H54 (cell line): ENCODE measurements around the gene HLA-DOB.
"Not testable (repeated sequence)": the region's sequence is repeated elsewhere in the genome, so short reads cannot be mapped to it uniquely, and the experiment has no call there.

ENCODE experiments used
- DNase-seq: peaks from one replicate; pipeline ENCODE4 v3.0.0; 2011; ENCODE audit warnings: low spot score, mixed read lengths; ENCODE audit not compliant: insufficient read length
- FAIRE-seq: peaks from 3 replicates; lab custom pipeline; 2011; peaks lifted over from hg19 to GRCh38; lab: Jason Lieb, UNC
- POLR2A ChIP-seq: IDR thresholded peaks from 2 replicates; pipeline ENCODE4 v1.6.1; 2011; ENCODE audit warnings: low read depth, mild to moderate bottlenecking, low read length

HLA-DOB gene

DNA sequence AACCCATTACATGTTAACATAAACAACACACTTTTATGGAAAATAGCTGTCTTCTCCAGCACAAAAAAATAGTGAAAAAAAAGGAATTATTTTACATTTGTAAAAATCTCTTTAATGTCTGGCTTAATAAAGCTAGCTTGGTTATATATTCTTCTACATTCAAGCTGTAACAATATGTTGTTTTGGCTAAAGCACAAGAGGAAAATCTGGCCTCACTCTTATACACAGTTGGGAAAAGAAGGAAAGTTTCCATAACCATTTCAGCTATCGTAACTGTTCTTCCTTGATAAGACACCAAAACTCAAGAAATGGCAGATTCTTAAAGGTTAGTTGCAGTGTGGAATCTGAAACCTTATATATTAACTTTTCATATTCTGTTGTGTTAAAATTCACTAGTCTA is 7.6 kb downstream of the HLA-DOB start:
- FAIRE-seq = no peak
- DNase-seq = no peak
- no peak for TF ChIP-seq POLR2A

DNA sequence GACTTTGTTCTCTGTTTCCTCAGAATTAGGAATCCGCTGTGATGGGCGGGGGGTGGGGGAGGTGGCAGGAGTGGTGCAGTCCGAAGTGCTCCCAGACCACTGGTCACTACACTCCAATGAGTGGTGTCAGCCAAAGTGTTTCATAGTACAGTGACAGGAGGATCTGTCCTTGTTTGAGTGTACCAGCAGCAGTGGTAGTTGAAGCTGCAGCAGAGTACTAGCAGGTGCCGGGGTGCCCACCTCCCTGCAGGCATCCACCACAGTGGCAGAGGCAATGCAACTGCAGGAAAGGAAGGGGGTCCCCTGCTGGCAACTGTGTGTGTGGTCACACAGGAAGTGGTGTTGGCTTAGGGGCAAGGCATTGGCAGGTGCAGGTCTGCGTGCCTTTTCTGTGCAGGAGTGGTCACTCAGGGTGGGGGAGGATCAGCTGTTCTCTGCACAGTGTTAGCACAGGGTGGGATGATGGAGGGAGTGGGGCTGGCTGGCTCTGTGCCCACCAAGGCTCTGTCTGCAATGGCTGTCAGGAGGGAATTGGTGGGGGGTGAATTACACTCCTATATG is 9.7 kb downstream of the HLA-DOB start:
- FAIRE-seq = no peak
- no peak for DNase-seq
- TF ChIP-seq POLR2A = no peak

DNA sequence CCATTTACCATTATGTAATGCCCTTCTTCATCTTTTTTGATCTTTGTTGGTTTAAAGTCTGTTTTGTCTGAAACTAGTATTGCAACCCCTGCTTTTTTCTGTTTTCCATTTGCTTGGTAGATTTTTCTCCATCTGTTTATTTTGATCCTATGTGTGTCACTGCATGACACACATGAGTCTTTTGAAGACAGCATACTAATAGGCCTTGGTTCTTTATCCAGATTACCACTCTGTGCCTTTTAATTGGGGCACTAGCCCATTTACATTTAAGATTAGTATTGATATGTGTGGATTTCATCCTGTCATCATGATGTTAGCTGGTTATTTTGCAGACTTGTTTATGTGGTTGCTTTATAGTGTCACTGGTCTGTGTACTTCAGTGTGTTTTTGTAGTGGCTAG is 11.4 kb downstream of the HLA-DOB start:
- DNase-seq, FAIRE-seq: not testable (repeated sequence)

DNA sequence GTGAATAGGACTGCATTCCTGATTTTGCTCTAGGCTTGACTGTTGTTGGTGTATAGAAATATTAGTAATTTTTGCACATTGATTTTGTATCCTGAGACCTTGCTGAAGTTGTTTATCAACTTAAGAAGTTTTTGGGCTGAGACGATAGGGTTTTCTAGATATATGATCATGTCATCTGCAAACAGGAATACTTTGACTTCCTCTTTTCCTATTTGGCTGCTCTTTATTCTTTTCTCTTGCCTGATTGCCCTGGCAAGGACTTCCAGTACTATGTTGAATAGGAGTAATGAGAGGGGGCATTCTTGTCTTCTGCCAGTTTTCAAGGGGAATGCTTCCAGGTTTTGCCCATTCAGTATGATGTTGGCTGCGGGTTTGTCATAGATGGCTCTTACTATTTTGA is 13.4 kb downstream of the HLA-DOB start:
- TF ChIP-seq POLR2A = no peak
- DNase-seq = no peak
- no peak for FAIRE-seq

DNA sequence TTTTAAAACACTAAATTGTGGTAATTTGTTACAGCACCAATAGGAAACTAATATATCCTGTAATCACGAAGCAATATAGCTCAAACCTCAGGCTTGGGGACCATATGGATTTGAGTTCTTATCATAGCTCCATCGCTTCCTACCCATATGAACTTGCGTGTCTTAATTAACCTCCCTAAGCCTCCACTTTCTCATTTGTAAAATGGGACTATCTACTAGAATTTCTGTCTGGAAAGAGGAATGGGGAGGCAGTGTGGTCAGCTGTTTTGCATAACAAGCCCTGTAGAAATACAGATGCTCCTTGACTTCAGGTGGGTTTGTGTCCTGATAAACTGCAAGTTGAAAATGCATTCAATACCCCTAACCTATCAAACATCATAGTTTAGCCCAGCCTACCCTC is 17.1 kb downstream of the HLA-DOB start:
- TF ChIP-seq POLR2A = no peak

DNA sequence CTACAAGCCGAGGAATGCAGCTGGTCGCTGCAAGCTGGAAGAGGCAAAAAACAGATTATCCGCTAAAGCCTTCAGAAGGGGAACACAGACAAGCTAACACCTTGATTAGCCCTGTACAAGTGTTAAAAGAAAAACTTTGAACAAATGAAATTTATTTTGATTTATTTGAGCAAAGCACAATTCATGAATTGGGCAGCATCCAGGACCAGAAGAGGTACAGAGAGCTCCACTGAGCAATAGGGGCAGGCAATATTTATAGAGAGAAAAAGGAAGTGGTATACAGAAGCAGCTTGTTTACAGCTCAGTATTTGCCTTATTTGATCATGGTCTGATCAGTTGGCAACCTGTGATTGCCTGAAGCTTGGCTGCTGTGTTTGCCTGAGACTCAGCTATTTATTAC is 17.6 kb downstream of the HLA-DOB start:
- TF ChIP-seq POLR2A = no peak
- DNase-seq = no peak
- no peak for FAIRE-seq

More for the DNA sequence above, 17.1 kb downstream of the HLA-DOB start:
- no peak for DNase-seq
- no peak for FAIRE-seq

DNA sequence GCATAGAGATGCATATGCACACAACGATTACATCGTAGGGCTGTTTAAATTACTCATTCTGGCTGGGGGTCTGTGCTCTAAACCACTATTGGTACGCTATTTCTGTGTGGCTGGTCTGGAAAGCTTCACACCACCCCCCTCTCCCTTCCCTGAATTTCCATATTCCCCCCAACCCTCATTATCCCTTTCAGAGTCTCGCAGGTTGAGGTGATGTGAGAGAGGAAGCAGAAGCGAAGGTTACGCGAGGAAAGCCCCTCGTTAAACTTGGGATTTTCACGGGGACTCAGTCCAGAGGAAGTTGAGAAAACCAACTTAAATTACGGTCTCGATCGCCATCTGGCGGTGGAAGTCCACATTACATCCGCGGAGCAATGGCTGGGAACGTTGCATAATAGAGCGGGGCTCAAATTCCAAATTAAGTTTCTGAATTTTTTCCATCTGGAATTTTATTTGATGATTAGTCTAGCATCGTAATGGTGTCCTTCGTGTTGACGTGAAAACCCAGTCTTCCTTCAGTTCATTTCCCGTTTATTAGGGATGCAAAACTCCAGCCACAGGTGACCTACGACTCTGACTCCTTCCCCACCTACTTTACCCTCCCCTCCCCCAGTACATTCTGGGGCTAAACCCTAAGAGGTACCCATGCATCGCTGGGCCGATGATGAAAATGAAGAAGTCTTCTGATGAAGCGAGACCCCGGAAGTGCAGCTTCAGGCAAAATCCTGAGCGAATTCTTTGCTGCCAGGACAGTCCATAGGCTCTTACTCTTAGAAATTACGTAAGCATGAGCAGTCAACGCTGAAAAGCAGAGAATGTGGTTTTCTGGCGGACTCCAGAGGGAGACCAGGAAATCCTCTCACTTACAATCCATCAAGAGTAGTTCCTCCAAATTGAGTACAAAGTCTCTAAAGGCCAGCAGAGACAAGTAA is 19.7 kb downstream of the HLA-DOB start:
- TF ChIP-seq POLR2A = no peak
- DNase-seq (no peak), FAIRE-seq (peak; percentile 83)

DNA sequence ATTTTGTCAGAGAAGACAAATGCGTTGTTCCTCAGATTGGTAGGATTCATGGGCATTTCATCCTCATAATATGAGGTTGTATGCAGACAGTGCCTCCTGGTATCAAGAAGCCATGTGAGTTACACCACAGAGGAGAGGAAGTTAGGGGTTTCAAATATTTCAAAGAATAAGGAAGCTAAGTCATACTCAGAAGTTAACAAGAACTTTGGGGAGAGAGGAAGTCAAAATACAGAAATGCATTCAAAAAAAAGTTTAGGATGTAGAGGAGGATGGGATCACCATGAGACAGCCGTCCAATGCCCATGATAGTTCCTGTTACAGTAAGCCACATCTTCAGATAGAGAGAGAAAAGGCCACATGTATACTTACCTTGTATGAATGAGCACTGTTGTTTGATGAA is 22.3 kb downstream of the HLA-DOB start:
- no peak for TF ChIP-seq POLR2A
- FAIRE-seq (no peak), DNase-seq (no peak)

DNA sequence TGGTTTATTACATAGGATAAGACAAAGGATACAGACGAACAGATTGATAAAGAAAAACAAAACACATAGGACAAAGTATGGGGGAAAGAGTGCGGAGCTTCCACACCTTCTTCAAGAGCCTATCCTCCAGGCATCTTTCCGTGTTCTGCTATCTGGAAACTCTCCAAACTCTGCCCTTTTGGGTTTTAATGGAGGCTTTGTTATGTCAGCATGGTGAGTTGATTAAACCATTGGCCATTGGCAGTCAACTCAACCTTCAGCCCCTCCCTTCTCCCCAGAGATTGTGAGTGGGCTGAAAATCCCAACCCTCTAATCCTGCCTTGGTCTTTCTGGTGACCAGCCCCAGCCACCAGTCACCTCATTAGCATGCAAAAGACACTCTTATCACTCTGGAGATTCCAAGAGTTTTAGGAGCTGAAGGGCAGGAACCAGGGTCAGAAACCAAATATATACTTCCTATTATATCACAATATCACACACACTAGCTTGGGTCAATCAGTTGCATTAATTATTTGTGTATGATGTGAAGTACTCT is 23.8 kb downstream of the HLA-DOB start:
- TF ChIP-seq POLR2A = no peak
- DNase-seq (no peak), FAIRE-seq (no peak)

DNA sequence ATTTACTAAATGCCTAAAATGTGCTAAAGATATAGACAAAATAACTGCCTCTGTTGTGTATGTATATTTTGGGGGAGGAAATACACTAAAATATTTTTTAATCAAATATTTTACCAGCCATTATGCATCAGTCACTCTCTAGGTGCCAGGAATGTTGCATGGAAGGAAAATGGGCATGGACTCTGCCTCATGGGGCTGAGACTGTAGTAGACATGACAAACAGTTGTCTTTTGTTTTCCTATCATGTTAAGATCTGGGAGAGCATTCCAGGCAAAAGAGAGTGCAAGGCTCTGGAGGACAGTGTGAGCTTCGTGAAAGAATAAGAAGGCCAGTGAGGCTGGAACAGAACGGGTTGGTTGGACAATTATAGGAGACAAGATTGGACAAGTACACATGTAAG is 26.5 kb downstream of the HLA-DOB start:
- FAIRE-seq = peak; percentile 43
- no peak for TF ChIP-seq POLR2A
- no peak for DNase-seq

DNA sequence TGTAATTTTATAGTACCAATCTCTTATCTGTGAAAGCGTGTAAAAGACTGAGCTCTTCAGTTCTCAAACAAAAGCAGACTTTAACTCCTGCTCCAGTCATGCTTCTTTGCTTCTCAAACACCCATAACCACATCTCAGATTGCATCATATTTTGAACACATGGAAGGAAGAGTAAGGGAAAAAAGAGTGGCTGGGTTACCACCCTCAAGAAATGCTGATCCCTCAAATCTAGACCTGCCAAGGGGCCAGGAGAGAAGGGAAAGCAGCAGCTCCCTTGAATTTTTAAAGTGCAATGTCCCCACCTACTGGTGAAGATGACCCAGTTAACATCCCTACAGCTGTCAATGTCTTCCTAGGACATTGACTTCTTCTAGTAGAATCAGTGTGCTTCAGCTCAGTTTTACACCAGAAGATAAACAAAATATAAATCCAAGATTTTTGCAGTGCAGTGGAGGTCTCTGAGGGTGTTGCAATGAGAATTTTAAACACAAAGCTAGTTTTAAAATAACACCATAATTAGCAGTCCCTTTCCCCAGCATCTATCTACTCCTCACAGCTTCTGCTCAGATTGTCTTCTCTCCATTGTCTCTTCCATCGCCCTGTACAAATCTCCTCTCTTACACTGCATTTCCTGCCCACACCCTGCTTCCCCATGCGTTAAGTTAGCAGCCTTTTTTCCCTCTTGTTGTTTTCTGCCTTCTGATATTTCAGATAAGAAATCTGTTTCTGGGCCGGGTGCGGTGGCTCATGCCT is 30.8 kb downstream of the HLA-DOB start:
- no peak for TF ChIP-seq POLR2A
- FAIRE-seq = peak; percentile 94
- DNase-seq = no peak

DNA sequence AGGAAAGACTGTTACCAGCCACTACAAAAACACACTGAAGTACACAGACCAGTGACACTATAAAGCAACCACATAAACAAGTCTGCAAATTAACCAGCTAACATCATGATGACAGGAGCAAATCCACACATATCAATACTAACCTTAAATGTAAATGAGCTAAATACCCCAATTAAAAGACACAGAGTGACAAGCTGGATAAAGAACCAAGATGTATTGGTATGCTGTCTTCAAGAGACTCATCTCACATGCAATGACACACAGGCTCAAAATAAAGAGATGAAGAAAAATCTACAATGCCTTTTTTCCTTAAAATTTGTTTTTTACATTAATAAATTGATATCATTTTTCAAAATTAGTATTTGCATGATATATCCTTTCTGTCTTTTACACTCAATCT is 33.9 kb downstream of the HLA-DOB start:
- not testable (repeated sequence) for FAIRE-seq, DNase-seq

DNA sequence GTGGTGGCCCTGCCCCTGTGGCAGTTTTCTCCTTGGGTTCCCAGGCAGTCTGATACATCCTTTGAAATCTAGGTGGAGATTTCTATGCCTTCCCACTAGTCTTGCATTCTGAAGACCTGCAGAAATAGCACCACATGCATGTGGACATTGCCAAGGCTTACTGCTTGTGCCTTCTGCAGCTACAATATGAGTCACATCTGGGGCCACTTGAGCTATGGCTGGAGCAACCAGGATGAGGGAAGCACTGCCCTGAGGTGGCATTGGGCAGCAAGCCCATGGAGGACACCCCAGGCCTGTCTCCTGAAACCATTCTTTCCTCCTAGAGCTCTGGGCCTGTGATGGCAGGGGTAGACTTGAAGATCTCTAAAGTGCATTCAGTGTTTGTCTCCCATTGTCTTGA is 37.8 kb downstream of the HLA-DOB start:
- DNase-seq (no peak), FAIRE-seq (no peak)
- no peak for TF ChIP-seq POLR2A

DNA sequence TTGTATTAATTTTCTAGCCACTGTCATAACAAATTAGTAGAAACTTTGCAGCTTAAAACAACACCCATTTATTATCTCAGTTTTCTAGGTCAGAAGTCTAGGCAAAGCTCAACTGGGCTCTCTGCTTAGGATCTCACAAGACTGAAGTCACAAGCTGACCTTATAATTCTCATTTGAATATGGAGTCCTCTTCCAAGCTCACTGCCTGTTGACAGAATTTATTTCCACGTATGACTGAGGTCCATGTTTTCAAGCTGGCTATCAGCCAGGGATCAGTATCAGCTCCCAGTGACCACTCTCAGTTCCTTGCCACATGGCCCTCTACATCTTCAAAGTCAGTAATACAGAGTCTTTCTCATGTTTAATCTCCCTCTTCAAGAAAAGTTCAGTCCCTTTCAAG is 41.7 kb downstream of the HLA-DOB start:
- FAIRE-seq (no peak), DNase-seq (no peak)
- TF ChIP-seq POLR2A = no peak
